Breast epithelium (tissue), 4 donors: ENCODE results near the gene SLC13A2. TPM values are rescaled to one million over a fixed set of nuclear protein-coding genes. Genes with fewer than 3 reads are reported as not detected.

Experiments
- DNase-seq, 2 donors: peaks; one replicate each; pipeline ENCODE4 v3.0.0-alpha.2; 2019; ENCODE audit warnings: low spot score in 2 of 2
- H3K27ac ChIP-seq, 2 donors: fragments of 200-600 bp; sonication (generic) in 1 of 2; one replicate each; pipeline ENCODE4 v1.5.1; 2016 to 2019; ENCODE audit warnings: mild to moderate bottlenecking in 1 of 2
- H3K27me3 ChIP-seq, 2 donors: fragments of 200-600 bp; sonication (generic) in 1 of 2; one replicate each; pipeline versions ENCODE4 v1.5.1 to v1.6.0; 2017 to 2019; ENCODE audit warnings: control low read depth in 1 of 2, mild to moderate bottlenecking in 1 of 2
- H3K36me3 ChIP-seq: fragments of 200-600 bp; one replicate; pipeline ENCODE4 v1.5.1; 2019
- H3K4me1 ChIP-seq, 2 donors: fragments of 200-600 bp; sonication (generic); one replicate each; pipeline ENCODE4 v1.5.1; 2016 to 2019; ENCODE audit warnings: control low read depth in 1 of 2
- H3K4me3 ChIP-seq, 3 donors: fragments of 200-600 bp; sonication (generic); 1 replicate in 2 of 3; 2 replicates in 1 of 3; pipeline ENCODE4 v1.5.1; 2016 to 2019; ENCODE audit warnings: mild to moderate bottlenecking in 3 of 3, moderate library complexity in 2 of 3
- H3K9me3 ChIP-seq, 2 donors: fragments of 200-600 bp; sonication (generic) in 1 of 2; one replicate each; pipeline ENCODE4 v1.5.1; 2016 to 2019; ENCODE audit warnings: control low read depth in 1 of 2
- POLR2A ChIP-seq: fragments of 450-650 bp; IDR thresholded peaks from one replicate; pipeline ENCODE4 v1.6.1; 2016; ENCODE audit warnings: antibody characterized with exemption, mild to moderate bottlenecking, moderate library complexity
- POLR2AphosphoS5 ChIP-seq, 3 donors: sonication (generic); formaldehyde crosslinking; IDR thresholded peaks; one replicate each; pipeline ENCODE4 v1.6.1; 2017; ENCODE audit warnings: antibody characterized with exemption in 3 of 3
- intact Hi-C: fragments of 100-400 bp; cut with DNase I; formaldehyde crosslinking; loops from one replicate; pipeline ENCODE4 v1.15.1; 2023; ENCODE audit warnings: low total_unique reads
- total RNA-seq, 3 donors: library from RNA; depleted of rRNA; stranded (reverse); fragments of >200 nt; gene quantifications; one replicate each; pipeline ENCODE4 v1.1.0, GENCODE V29; 2016
- TF ChIP-seq, protein P1 (sequence below), 3 donors: fragments of 450-650 bp; IDR thresholded peaks; one replicate each; pipeline ENCODE4 v1.5.1; 2016 to 2017; ENCODE audit warnings: antibody characterized with exemption in 3 of 3, mild to moderate bottlenecking in 3 of 3, moderate library complexity in 3 of 3

SLC13A2 gene
- total RNA-seq, 3 donors from 2014 or later: 0.66 to 4.0 TPM; not detected in 1

GRCh38 chr17:28544402-28545140 is 71.1 kb downstream of the SLC13A2 start:
- no peaks in the 10 kb centered on the region for H3K36me3 ChIP-seq
- H3K9me3 ChIP-seq: no peaks in the 10 kb centered on the region
- no peak for TF ChIP-seq POLR2AphosphoS5 (IDR thresholded peaks at IDR 0.05)
- TF ChIP-seq, protein P1, sequence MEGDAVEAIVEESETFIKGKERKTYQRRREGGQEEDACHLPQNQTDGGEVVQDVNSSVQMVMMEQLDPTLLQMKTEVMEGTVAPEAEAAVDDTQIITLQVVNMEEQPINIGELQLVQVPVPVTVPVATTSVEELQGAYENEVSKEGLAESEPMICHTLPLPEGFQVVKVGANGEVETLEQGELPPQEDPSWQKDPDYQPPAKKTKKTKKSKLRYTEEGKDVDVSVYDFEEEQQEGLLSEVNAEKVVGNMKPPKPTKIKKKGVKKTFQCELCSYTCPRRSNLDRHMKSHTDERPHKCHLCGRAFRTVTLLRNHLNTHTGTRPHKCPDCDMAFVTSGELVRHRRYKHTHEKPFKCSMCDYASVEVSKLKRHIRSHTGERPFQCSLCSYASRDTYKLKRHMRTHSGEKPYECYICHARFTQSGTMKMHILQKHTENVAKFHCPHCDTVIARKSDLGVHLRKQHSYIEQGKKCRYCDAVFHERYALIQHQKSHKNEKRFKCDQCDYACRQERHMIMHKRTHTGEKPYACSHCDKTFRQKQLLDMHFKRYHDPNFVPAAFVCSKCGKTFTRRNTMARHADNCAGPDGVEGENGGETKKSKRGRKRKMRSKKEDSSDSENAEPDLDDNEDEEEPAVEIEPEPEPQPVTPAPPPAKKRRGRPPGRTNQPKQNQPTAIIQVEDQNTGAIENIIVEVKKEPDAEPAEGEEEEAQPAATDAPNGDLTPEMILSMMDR (IDR thresholded peaks at IDR 0.05): no peak
- TF ChIP-seq POLR2A: no peak
- no peak overlapping the region for H3K4me3 ChIP-seq
- H3K27ac ChIP-seq: peak overlapping the region; percentile 10 to 61
- intact Hi-C loops: no loop called here
- no peaks in the 10 kb centered on the region for H3K27me3 ChIP-seq
- no peaks in the 10 kb centered on the region for H3K4me1 ChIP-seq
- DNase-seq: no peak

DNA sequence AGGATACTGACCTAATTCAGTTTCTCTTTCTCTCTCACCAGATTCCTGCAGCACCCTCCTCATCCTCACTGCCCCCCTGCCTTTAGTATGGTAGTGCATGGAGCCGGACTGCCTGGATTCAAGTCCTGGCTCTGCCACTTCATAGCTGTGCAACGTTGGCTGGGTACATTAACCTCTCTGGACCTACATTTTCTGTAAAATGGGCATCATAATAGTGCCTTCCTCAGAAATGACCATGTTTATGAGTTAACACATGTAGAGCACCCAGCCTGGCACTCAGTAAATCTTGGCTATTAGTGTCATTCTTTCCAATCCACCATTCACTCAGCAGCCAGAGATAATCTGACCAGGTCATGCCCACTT is 71.7 kb downstream of the SLC13A2 start:
- intact Hi-C loops: no loop called here
- peak overlapping the region in 1 of 2 donors; percentile 32 for H3K27ac ChIP-seq
- H3K4me1 ChIP-seq: no peaks in the 10 kb centered on the region
- DNase-seq: no peak
- no peaks in the 10 kb centered on the region for H3K9me3 ChIP-seq
- TF ChIP-seq POLR2AphosphoS5 (IDR thresholded peaks at IDR 0.05): no peak
- TF ChIP-seq POLR2A: no peak
- TF ChIP-seq, protein P1 (IDR thresholded peaks at IDR 0.05): no peak
- no peaks in the 10 kb centered on the region for H3K27me3 ChIP-seq
- H3K36me3 ChIP-seq: no peaks in the 10 kb centered on the region
- H3K4me3 ChIP-seq: no peak overlapping the region

- Histone ChIP-seq H3K27ac (peak overlapping the region; percentile 26 to 71), H3K27me3 (no peaks in the 10 kb centered on the region), H3K36me3 (no peaks in the 10 kb centered on the region), H3K9me3 (no peaks in the 10 kb centered on the region), H3K4me3 (no peak overlapping the region), H3K4me1 (peaks cover 0 to 2% of the 10 kb centered on the region in 2 donors)
- no peak for DNase-seq
- intact Hi-C loops: no loop called here
- TF ChIP-seq POLR2A (no peak), POLR2AphosphoS5 (IDR thresholded peaks at IDR 0.05) (no peak)
- TF ChIP-seq, protein P1 (IDR thresholded peaks at IDR 0.05): no peak
Measured at GRCh38 chr17:28545787-28546415, 72.5 kb downstream of the SLC13A2 start.

- TF ChIP-seq POLR2A (no peak), POLR2AphosphoS5 (IDR thresholded peaks at IDR 0.05) (no peak)
- TF ChIP-seq, protein P1 (IDR thresholded peaks at IDR 0.05): no peak
- peak overlapping the region in 1 of 2 donors; percentile 28 for H3K27ac ChIP-seq
- intact Hi-C loops: no loop called here
- DNase-seq: no peak
- no peak overlapping the region for H3K4me3 ChIP-seq
- H3K36me3 ChIP-seq: no peaks in the 10 kb centered on the region
- H3K9me3 ChIP-seq: no peaks in the 10 kb centered on the region
- H3K4me1 ChIP-seq: peaks cover 0 to 10% of the 10 kb centered on the region in 2 donors
- no peaks in the 10 kb centered on the region for H3K27me3 ChIP-seq
Measured at GRCh38 chr17:28547096-28547622, 73.7 kb downstream of the SLC13A2 start.

Other genes with a start within 250 kb of the SLC13A2 start
- gene TMEM97, start 154.4 kb upstream of the SLC13A2 start, total RNA-seq: 1 to 10 TPM; 7.2 to 9.8 (median 7.5) TPM
- gene IFT20, start 138.2 kb upstream of the SLC13A2 start, total RNA-seq: 10 to 100 TPM; 40.2 to 52.8 (median 47.2) TPM
- gene TNFAIP1, start 137.9 kb upstream of the SLC13A2 start, total RNA-seq: 10 to 100 TPM; 15.5 to 31.9 (median 28.5) TPM
- gene POLDIP2, start 116.1 kb upstream of the SLC13A2 start, total RNA-seq: 10 to 100 TPM; 64.5 to 85.0 (median 69.8) TPM
- gene SEBOX, start 108.4 kb upstream of the SLC13A2 start, total RNA-seq: not detected
- gene VTN, start 103.3 kb upstream of the SLC13A2 start, total RNA-seq: 10 to 100 TPM in 1 of 3 donors, under 1 TPM in 2; 0.32 to 12.1 (median 0.98) TPM
- 10 to 100 TPM in 2 of 3 donors, 1 to 10 TPM in 1; 6.4 to 14.3 (median 13.8) TPM for gene SARM1, start 102.0 kb upstream of the SLC13A2 start, total RNA-seq
- 10 to 100 TPM; 11.2 to 22.7 (median 12.5) TPM for gene SLC46A1, start 67.4 kb upstream of the SLC13A2 start, total RNA-seq
- under 1 TPM in 1 of 3 donors, not detected in 2; 0.29 TPM for gene FOXN1, start 32.7 kb downstream of the SLC13A2 start, total RNA-seq
- 10 to 100 TPM; 19.2 to 34.1 (median 32.9) TPM for gene UNC119, start 79.0 kb downstream of the SLC13A2 start, total RNA-seq
- gene PIGS, start 97.9 kb downstream of the SLC13A2 start, total RNA-seq: 10 to 100 TPM; 35.4 to 63.5 (median 53.3) TPM
- 100 to 1,000 TPM in 1 of 3 donors, 10 to 100 TPM in 2; 19.7 to 191 (median 40.7) TPM for gene ALDOC, start 103.3 kb downstream of the SLC13A2 start, total RNA-seq
- gene SPAG5, start 125.4 kb downstream of the SLC13A2 start, total RNA-seq: 1 to 10 TPM; 3.3 to 5.8 (median 4.1) TPM
- 10 to 100 TPM in 2 of 3 donors, 1 to 10 TPM in 1; 9.3 to 11.1 (median 11.0) TPM for gene RSKR, start 140.5 kb downstream of the SLC13A2 start, total RNA-seq
- gene BLTP2, start 171.5 kb downstream of the SLC13A2 start, total RNA-seq: 100 to 1,000 TPM; 107 to 131 (median 107) TPM
- 10 to 100 TPM; 38.1 to 66.6 (median 54.1) TPM for gene SDF2, start 188.3 kb downstream of the SLC13A2 start, total RNA-seq
- 10 to 100 TPM; 62.6 to 69.9 (median 66.7) TPM for gene SUPT6H, start 188.6 kb downstream of the SLC13A2 start, total RNA-seq
- gene PROCA1, start 238.2 kb downstream of the SLC13A2 start, total RNA-seq: 1 to 10 TPM; 1.6 to 2.3 (median 1.6) TPM
- 100 to 1,000 TPM; 105 to 129 (median 123) TPM for gene RAB34, start 244.2 kb downstream of the SLC13A2 start, total RNA-seq
- gene RPL23A, start 246.3 kb downstream of the SLC13A2 start, total RNA-seq: 100 to 1,000 TPM; 491 to 945 (median 754) TPM